ENCODE data around the gene FKRP. TPM values are rescaled to one million over a fixed set of nuclear protein-coding genes. Genes with fewer than 3 reads are reported as not detected.
A peak's percentile ranks its signal among the peaks of the same experiment; 100 is the strongest.
"Not testable (repeated sequence)": the region's sequence is repeated elsewhere in the genome, so short reads cannot be mapped to it uniquely, and the experiment has no call there.

FKRP gene
- total RNA-seq, 1 donor from 2014 or later = 37.0 TPM

DNA sequence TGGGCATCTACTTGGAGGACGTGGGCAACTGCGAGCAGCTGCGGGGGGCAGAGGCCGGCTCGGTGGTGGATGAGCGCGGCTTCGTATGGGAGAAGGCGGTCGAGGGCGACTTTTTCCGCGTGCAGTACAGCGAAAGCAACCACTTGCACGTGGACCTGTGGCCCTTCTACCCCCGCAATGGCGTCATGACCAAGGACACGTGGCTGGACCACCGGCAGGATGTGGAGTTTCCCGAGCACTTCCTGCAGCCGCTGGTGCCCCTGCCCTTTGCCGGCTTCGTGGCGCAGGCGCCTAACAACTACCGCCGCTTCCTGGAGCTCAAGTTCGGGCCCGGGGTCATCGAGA, 10.7 kb downstream of the FKRP start:
- H3K4me3 Mint-ChIP-seq = no peak overlapping the region
- no peak for TF ChIP-seq CTCF (IDR thresholded peaks at IDR 0.05; ENCODE audit: unreplicated experiment)
- H3K27me3 Mint-ChIP-seq (ENCODE audit: low read depth) = no peaks in the 10 kb centered on the region
- no peak overlapping the region for H3K27ac Mint-ChIP-seq
- no peaks in the 10 kb centered on the region for H3K9me3 Mint-ChIP-seq
- H3K4me1 Mint-ChIP-seq = peaks cover 4% of the 10 kb centered on the region
- no peak for DNase-seq (ENCODE audit: low spot score in 2 of 2, unreplicated experiment in 2 of 2)
- peaks cover 14% of the 10 kb centered on the region for H3K36me3 Mint-ChIP-seq

GRCh38 chr19:46759206-46759605, 13.3 kb downstream of the FKRP start:
- DNase-seq (ENCODE audit: low spot score in 2 of 2, unreplicated experiment in 2 of 2) = no peak
- H3K27ac Mint-ChIP-seq = no peak overlapping the region
- H3K4me1 Mint-ChIP-seq = peaks cover 4% of the 10 kb centered on the region
- H3K9me3 Mint-ChIP-seq = no peaks in the 10 kb centered on the region
- no peak overlapping the region for H3K4me3 Mint-ChIP-seq
- no peaks in the 10 kb centered on the region for H3K27me3 Mint-ChIP-seq (ENCODE audit: low read depth)
- H3K36me3 Mint-ChIP-seq = peaks cover 5% of the 10 kb centered on the region
- TF ChIP-seq CTCF (IDR thresholded peaks at IDR 0.05; ENCODE audit: unreplicated experiment) = no peak

GRCh38 chr19:46759817-46760333, 14.0 kb downstream of the FKRP start:
- no peak for DNase-seq (ENCODE audit: low spot score in 2 of 2, unreplicated experiment in 2 of 2)
- peak overlapping the region; percentile 28 for H3K27ac Mint-ChIP-seq
- no peaks in the 10 kb centered on the region for H3K27me3 Mint-ChIP-seq (ENCODE audit: low read depth)
- H3K4me1 Mint-ChIP-seq = peaks cover 4% of the 10 kb centered on the region
- peaks cover 5% of the 10 kb centered on the region for H3K36me3 Mint-ChIP-seq
- no peaks in the 10 kb centered on the region for H3K9me3 Mint-ChIP-seq
- H3K4me3 Mint-ChIP-seq = no peak overlapping the region
- no peak for TF ChIP-seq CTCF (IDR thresholded peaks at IDR 0.05; ENCODE audit: unreplicated experiment)

DNA sequence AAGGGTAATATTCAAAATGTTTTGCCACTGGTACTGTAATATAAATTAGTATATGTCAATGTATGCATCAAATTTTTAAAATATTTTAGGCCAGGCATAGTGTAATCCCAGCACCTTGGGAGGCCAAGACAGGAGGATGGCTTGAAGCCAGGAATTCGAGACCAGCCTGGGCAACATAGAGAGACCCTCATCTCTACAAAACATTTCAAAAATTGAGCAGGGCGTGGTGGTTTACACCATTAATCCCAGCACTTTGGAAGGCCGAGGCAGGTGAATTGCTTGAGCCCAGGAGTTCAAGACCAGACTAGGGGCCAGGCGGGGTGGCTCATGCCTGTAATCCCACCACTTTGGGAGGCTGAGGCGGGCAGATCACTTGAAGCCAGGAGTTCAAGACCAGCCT, 14.5 kb downstream of the FKRP start:
- Mint-ChIP-seq H3K4me1 (peaks cover 4% of the 10 kb centered on the region), H3K27ac (no peak overlapping the region)

DNA sequence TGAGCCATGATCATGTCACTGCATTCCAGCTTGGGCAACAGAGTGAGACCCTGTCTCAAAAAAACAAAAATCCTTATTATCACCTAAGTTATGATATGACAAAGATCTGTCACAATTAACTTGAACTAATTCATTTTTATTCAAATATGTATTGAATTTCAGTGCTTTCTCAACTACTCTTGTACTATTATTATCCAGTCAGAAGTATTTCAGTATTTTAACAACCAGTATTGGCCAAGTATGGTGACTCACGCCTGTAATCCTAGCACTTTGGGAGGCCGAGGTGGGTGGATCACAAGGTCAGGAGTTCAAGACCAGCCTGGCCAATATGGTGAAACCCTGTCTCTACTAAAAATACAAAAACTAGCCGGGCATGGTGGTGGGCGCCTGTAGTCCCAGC, 15.0 kb downstream of the FKRP start:
- not testable (repeated sequence) for H3K36me3 Mint-ChIP-seq; H3K4me3 Mint-ChIP-seq; DNase-seq (ENCODE audit: low spot score in 2 of 2, unreplicated experiment in 2 of 2); H3K4me1 Mint-ChIP-seq; H3K27me3 Mint-ChIP-seq (ENCODE audit: low read depth); H3K27ac Mint-ChIP-seq; H3K9me3 Mint-ChIP-seq

More for the DNA sequence above, 14.5 kb downstream of the FKRP start:
- H3K36me3 Mint-ChIP-seq = peaks cover 5% of the 10 kb centered on the region
- DNase-seq (ENCODE audit: low spot score in 2 of 2, unreplicated experiment in 2 of 2) = no peak
- no peak for TF ChIP-seq CTCF (IDR thresholded peaks at IDR 0.05; ENCODE audit: unreplicated experiment)
- H3K4me3 Mint-ChIP-seq = no peak overlapping the region
- no peaks in the 10 kb centered on the region for H3K9me3 Mint-ChIP-seq
- no peaks in the 10 kb centered on the region for H3K27me3 Mint-ChIP-seq (ENCODE audit: low read depth)

DNA sequence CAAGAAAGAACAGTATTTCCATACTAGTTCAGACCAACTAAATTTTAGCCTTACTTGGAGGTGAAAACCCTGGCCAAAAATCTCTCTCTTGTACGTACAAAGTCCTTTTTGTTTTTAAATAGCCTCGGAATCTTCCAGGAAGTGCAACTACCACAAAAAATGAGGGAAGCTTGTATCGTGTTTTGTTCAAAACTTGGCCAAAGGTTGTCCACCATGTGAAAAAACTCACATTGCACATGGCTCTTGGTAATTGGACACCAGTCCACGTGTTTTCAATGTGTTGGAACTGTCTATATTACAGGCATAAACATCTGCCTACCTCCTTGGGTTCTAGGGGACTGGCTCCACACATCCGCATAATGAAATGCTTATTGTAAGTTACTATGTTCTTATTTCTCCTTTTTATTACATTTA, 15.6 kb downstream of the FKRP start:
- no peak overlapping the region for H3K4me3 Mint-ChIP-seq
- H3K4me1 Mint-ChIP-seq = peaks cover 4% of the 10 kb centered on the region
- H3K27ac Mint-ChIP-seq = no peak overlapping the region
- TF ChIP-seq CTCF (IDR thresholded peaks at IDR 0.05; ENCODE audit: unreplicated experiment) = no peak
- DNase-seq (ENCODE audit: low spot score in 2 of 2, unreplicated experiment in 2 of 2) = no peak
- peaks cover 4% of the 10 kb centered on the region for H3K36me3 Mint-ChIP-seq
- H3K27me3 Mint-ChIP-seq (ENCODE audit: low read depth) = no peaks in the 10 kb centered on the region
- no peaks in the 10 kb centered on the region for H3K9me3 Mint-ChIP-seq
